GM19240 (cell line): ENCODE results near the gene CDC37L1.

Source experiments
- DNase-seq: peaks from one replicate; pipeline ENCODE4 v3.0.0; 2011; ENCODE audit warnings: low spot score; ENCODE audit not compliant: insufficient read length

The CDC37L1 gene

GRCh38 chr9:4668604-4669003, 10.8 kb upstream of the CDC37L1 start:
- no peak for DNase-seq

GRCh38 chr9:4669890-4670289, 9.5 kb upstream of the CDC37L1 start:
- DNase-seq = no peak

GRCh38 chr9:4670591-4670990, 8.8 kb upstream of the CDC37L1 start:
- DNase-seq = no peak

- DNase-seq = no peak
These were observed 7.6 kb upstream of the CDC37L1 start for GRCh38 chr9:4671737-4672136.

GRCh38 chr9:4674783-4675182, 4.6 kb upstream of the CDC37L1 start:
- no peak for DNase-seq

GRCh38 chr9:4677392-4677791, 2.0 kb upstream of the CDC37L1 start:
- no peak for DNase-seq

GRCh38 chr9:4678679-4679267, 596 bp upstream of the CDC37L1 start:
- DNase-seq = no peak

- DNase-seq = no peak
These were observed 780 bp downstream of the CDC37L1 start for GRCh38 chr9:4680173-4680525.

- DNase-seq = no peak
These were observed 1.4 kb downstream of the CDC37L1 start for GRCh38 chr9:4680750-4681149.

GRCh38 chr9:4684820-4685219, 5.5 kb downstream of the CDC37L1 start:
- no peak for DNase-seq

- DNase-seq = no peak
These were observed 6.7 kb downstream of the CDC37L1 start for GRCh38 chr9:4686112-4686511.

- DNase-seq = no peak
These were observed 7.2 kb downstream of the CDC37L1 start for GRCh38 chr9:4686584-4686983.

- no peak for DNase-seq
These were observed 9.7 kb downstream of the CDC37L1 start for GRCh38 chr9:4689021-4689420.

- no peak for DNase-seq
These were observed 10.3 kb downstream of the CDC37L1 start for GRCh38 chr9:4689687-4690104.

GRCh38 chr9:4690144-4690543, 10.8 kb downstream of the CDC37L1 start:
- no peak for DNase-seq

GRCh38 chr9:4691795-4692194, 12.4 kb downstream of the CDC37L1 start:
- no peak for DNase-seq

- no peak for DNase-seq
These were observed 20.7 kb downstream of the CDC37L1 start for GRCh38 chr9:4700091-4700490.

- no peak for DNase-seq
These were observed 21.6 kb downstream of the CDC37L1 start for GRCh38 chr9:4700932-4701331.

- no peak for DNase-seq
These were observed 22.2 kb downstream of the CDC37L1 start for GRCh38 chr9:4701526-4701925.

GRCh38 chr9:4704129-4704528, 24.8 kb downstream of the CDC37L1 start:
- no peak for DNase-seq

- no peak for DNase-seq
These were observed 26.7 kb downstream of the CDC37L1 start for GRCh38 chr9:4706021-4706420.

GRCh38 chr9:4706971-4707622, 27.7 kb downstream of the CDC37L1 start:
- no peak for DNase-seq

- DNase-seq = no peak
These were observed 30.0 kb downstream of the CDC37L1 start for GRCh38 chr9:4709380-4709779.

- DNase-seq = no peak
These were observed 34.5 kb downstream of the CDC37L1 start for GRCh38 chr9:4713849-4714248.
